ENCODE results near the gene NAT14. TPM values are rescaled to one million over a fixed set of nuclear protein-coding genes. Genes with fewer than 3 reads are reported as not detected.
A peak's percentile ranks its signal among the peaks of the same experiment; 100 is the strongest.
"Not testable (repeated sequence)": the region's sequence is repeated elsewhere in the genome, so short reads cannot be mapped to it uniquely, and the experiment has no call there.

NAT14 gene
- polyA plus RNA-seq, 1 of the 3 experiments (the other 2 are of a cell fraction), result 89.9 TPM

DNA sequence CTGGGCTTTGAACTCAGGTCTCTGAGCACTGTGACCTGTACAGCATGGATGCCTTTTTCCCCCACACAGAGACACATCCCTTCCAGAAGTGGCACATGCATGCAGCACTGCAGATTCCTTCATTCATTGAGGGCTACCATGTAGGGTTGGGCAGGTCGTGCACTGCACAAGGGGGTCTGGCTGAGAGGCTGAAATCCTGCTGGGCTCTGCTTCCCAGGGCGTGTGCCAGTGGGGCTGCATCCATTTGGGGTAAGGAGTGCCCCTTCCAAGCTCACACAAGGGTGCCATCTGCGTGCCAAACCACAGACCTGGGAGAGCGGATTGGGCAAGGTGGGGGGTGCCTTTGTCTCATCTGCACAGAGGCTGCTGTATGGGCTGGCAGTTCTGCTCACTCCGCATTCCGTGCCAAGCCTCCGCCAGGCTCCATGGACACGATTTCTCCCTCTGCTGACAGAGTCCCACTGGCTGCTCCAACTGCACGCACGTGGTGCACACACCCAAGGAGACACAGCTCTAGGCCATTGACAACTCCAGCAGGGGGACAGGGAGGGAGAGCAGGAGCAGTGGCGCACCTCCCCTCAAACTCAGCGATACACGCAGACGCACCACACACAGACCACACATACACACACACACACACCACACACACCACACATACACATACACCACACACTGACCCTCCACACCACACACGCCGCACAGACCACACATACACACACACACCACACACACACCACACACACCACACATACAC lies 37.4 kb upstream of the NAT14 start:
- no peaks in the 10 kb centered on the region for H3K36me3 ChIP-seq (replicated peaks in 1 of 2; ENCODE audit: control insufficient read depth in 1 of 2, insufficient read depth in 2 of 2, low read length in 1 of 2)
- POLR2A ChIA-PET, result no interaction called here
- no peak overlapping the region for H3K4me3 ChIP-seq (ENCODE audit: low read depth in 2 of 2, low read length in 1 of 2)
- peak; percentile 78 for DNase-seq
- H3K9me3 ChIP-seq, result no peaks in the 10 kb centered on the region
- H3K79me2 ChIP-seq (ENCODE audit: insufficient read depth), result no peaks in the 10 kb centered on the region
- H3K27ac ChIP-seq (ENCODE audit: low read depth in 2 of 2, low read length in 1 of 2), result no peak overlapping the region
- no peak overlapping the region for H2AFZ ChIP-seq (ENCODE audit: low read depth)
- no peak overlapping the region for H3K4me2 ChIP-seq
- peaks cover 51% of the 10 kb centered on the region for H3K27me3 ChIP-seq (ENCODE audit: insufficient read depth)
- peaks cover 0 to 12% of the 10 kb centered on the region in 2 experiments; a peak in 2 of 4 replicates for H3K4me1 ChIP-seq (ENCODE audit: control insufficient read depth in 1 of 2, insufficient read depth in 2 of 2, low read depth in 1 of 2, low read length in 1 of 2)
- CTCF ChIA-PET, result interaction anchor here (0.6 to 1.7 kb wide), 4 partner anchors 20 to 874 kb away, joined by 3 to 5 read pairs (median 4); partner anchors contain the start of gene LILRA2
- H3K9ac ChIP-seq, result no peak overlapping the region
- WGBS (ENCODE audit: low lambda C conversion rate), result 4% methylated on average over 13 of the region's 16 CpGs
- H3F3A ChIP-seq (replicated peaks; ENCODE audit: insufficient read depth), result peaks cover 8% of the 10 kb centered on the region
- no peaks in the 10 kb centered on the region for H3K9me2 ChIP-seq
- H4K20me1 ChIP-seq (ENCODE audit: insufficient read depth), result peaks cover 5% of the 10 kb centered on the region; the same call in 1 of the 2 replicates
- TF ChIP-seq JUND (IDR thresholded peaks at IDR 0.05) (no peak), EP300 (IDR thresholded peaks at IDR 0.05; ENCODE audit: borderline replicate concordance in 1 of 2, low read depth in 1 of 2, low read length in 1 of 2) (no peak), MXI1 (IDR thresholded peaks at IDR 0.05; ENCODE audit: low read depth, low read length) (peak; percentile 97), NRF1 (IDR thresholded peaks at IDR 0.05; ENCODE audit: low read depth, low read length) (no peak)
- TF ChIP-seq, protein P1, sequence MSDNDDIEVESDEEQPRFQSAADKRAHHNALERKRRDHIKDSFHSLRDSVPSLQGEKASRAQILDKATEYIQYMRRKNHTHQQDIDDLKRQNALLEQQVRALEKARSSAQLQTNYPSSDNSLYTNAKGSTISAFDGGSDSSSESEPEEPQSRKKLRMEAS (IDR thresholded peaks at IDR 0.05; ENCODE audit: low read depth), result peak; percentile 60; the same call in 1 of the 2 replicates
- TF ChIP-seq, protein P2, sequence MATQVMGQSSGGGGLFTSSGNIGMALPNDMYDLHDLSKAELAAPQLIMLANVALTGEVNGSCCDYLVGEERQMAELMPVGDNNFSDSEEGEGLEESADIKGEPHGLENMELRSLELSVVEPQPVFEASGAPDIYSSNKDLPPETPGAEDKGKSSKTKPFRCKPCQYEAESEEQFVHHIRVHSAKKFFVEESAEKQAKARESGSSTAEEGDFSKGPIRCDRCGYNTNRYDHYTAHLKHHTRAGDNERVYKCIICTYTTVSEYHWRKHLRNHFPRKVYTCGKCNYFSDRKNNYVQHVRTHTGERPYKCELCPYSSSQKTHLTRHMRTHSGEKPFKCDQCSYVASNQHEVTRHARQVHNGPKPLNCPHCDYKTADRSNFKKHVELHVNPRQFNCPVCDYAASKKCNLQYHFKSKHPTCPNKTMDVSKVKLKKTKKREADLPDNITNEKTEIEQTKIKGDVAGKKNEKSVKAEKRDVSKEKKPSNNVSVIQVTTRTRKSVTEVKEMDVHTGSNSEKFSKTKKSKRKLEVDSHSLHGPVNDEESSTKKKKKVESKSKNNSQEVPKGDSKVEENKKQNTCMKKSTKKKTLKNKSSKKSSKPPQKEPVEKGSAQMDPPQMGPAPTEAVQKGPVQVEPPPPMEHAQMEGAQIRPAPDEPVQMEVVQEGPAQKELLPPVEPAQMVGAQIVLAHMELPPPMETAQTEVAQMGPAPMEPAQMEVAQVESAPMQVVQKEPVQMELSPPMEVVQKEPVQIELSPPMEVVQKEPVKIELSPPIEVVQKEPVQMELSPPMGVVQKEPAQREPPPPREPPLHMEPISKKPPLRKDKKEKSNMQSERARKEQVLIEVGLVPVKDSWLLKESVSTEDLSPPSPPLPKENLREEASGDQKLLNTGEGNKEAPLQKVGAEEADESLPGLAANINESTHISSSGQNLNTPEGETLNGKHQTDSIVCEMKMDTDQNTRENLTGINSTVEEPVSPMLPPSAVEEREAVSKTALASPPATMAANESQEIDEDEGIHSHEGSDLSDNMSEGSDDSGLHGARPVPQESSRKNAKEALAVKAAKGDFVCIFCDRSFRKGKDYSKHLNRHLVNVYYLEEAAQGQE (IDR thresholded peaks at IDR 0.05; ENCODE audit: low read depth, low read length), result no peak

DNA sequence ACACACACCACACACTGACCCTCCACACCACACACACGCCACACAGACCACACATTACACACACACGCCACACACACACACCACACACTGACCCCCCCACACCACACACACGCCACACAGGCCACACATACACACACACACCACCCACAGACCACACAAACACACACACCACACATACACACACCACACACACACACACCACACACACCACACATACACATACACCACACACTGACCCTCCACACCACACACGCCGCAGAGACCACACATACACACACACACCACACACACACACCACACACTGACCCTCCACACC lies 36.9 kb upstream of the NAT14 start:
- H3K4me3 ChIP-seq (ENCODE audit: low read depth in 2 of 2, low read length in 1 of 2); POLR2A ChIA-PET; H3K79me2 ChIP-seq (ENCODE audit: insufficient read depth); H3K9me3 ChIP-seq; H2AFZ ChIP-seq (ENCODE audit: low read depth); H3K9me2 ChIP-seq; CTCF ChIA-PET; DNase-seq; H3K27ac ChIP-seq (ENCODE audit: low read depth in 2 of 2, low read length in 1 of 2); H3K9ac ChIP-seq; H3K36me3 ChIP-seq (replicated peaks in 1 of 2; ENCODE audit: control insufficient read depth in 1 of 2, insufficient read depth in 2 of 2, low read length in 1 of 2); H3K4me2 ChIP-seq; H4K20me1 ChIP-seq (ENCODE audit: insufficient read depth): not testable (repeated sequence)
- Histone ChIP-seq H3K27me3 (ENCODE audit: insufficient read depth) (peaks cover 47% of the 10 kb centered on the region), H3F3A (replicated peaks; ENCODE audit: insufficient read depth) (peaks cover 10% of the 10 kb centered on the region), H3K4me1 (ENCODE audit: control insufficient read depth in 1 of 2, insufficient read depth in 2 of 2, low read depth in 1 of 2, low read length in 1 of 2) (peaks cover 0 to 12% of the 10 kb centered on the region in 2 experiments; a peak in 2 of 4 replicates)
- 72% methylated on average over 5 of the region's 5 CpGs for WGBS (ENCODE audit: low lambda C conversion rate)

All from SK-N-SH (cell line).